NOMO-1 treated with DMSO at 0.1 percent for 48 hours (cell line): Measurements from ENCODE around the gene OTOP3.
"Not testable (repeated sequence)": the region's sequence is repeated elsewhere in the genome, so short reads cannot be mapped to it uniquely, and the experiment has no call there.

Experiments
- DNase-seq: peaks from one replicate; lab custom pipeline; 2025; ENCODE audit not compliant: unreplicated experiment; lab: John Stamatoyannopoulos, UW

OTOP3 gene

DNA sequence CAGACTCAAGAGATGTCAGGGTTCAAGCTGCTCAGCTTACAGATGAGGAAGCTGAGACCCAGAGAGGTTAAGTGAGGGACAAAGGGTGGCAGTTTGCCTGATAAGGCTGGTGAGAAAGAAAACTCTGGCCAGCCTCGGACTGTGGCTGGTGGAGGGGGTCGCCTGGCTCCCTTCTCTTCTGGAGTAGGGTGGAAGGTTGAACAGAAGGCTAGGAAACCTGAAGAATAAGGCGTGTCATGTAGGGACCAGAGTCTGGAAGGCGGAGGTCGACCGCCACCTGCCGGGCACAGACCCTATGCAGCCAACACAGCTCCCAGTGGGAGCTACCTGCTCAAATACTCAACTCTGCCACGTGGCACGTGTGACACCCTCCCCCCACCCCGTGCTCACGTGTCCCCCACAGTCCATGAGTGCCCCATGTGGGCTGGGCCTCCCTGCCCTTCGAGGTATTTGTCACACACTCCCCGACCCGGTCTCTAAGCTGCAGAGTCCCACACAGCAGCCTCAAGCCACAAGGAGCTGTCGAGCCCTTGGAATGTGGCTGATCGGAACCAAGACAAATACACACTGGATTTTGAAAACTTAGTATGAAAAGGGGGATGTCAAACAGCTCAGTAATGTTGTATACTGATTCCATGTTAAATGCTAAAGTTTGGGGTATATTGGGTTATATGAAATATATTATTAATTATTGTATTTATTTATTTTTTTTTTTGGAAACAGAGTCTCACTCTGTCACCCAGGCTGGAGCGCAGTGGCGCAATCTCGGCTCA is 25.1 kb downstream of the OTOP3 start:
- peak; percentile 67 for DNase-seq

DNA sequence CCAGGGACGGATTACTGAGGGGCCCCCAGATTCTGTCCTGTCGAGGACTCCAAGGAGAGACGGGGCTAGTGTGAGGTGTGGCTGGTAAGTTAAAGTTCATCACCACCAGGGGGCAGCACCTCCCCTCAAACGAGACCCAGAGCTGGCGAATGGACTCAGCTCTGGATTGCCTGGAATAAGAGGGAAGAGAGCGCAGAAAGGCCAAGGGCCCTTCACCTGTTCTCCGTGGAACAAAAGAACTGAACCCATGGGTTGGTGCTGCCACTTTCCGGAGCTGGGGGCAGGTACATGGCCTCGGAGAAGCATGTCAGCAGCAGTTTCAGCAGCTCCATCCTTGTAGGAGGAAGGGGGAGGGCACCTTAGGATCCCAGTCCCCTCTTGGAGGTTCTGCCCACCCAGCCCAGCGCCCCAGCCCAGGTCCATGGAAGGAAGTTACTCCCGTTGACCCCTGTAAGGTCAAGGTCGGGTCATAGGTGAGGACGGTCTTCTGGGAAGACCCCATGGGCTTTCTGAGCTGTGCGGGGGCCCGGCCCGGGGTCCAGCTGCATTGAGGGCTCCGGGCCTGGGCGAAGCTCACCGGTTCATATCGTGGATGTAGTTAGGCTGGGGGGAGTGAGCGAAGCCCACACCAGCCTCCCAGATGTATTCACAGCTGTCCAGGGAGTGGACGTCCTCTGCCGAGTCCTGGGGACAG is 26.1 kb downstream of the OTOP3 start:
- peak; percentile 66 for DNase-seq

DNA sequence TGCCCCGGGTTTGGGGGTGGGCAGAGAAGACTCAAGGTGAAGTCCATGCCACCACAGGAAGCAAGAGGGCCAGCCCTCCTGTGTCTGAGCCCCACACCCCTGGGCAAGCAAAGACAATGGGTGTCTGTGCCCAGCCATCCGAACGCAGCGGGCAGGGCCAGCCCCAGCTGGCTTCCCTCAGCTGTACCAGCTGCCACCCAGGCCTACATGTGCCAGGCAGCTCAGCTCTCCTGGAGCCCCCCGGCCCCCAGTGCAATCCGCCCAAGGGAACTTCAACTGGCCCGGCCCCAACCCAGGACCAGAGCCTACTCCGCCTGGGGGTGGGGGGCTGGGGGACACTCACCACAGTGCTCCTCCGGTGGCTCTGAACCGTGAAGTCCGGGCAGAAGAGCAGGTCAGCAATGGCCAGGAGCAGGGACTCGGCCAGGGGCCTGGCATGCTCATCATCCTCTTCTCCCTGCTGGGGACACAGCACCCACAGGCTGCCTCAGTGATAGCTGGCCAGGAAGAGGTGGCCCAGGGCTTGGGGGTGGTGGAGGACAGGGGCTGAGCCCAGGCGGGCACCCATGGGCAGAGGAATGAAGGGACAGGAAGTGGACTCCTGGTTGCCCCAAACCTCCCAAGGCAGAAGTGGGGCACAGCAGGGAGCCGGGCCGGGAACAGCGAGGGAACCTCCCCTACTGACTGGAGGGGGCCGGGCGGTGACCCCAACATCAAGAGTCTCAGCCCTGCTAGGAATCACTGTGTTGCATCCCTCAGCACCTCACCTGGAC is 27.1 kb downstream of the OTOP3 start:
- DNase-seq = no peak

- DNase-seq = no peak
These were observed 28.0 kb downstream of the OTOP3 start for GRCh38 chr17:74963656-74964055.

GRCh38 chr17:74964246-74964761 is 28.6 kb downstream of the OTOP3 start:
- DNase-seq = no peak

- no peak for DNase-seq
These were observed 29.4 kb downstream of the OTOP3 start for GRCh38 chr17:74964988-74965622.

- no peak for DNase-seq
These were observed 32.7 kb downstream of the OTOP3 start for GRCh38 chr17:74968361-74968780.

DNA sequence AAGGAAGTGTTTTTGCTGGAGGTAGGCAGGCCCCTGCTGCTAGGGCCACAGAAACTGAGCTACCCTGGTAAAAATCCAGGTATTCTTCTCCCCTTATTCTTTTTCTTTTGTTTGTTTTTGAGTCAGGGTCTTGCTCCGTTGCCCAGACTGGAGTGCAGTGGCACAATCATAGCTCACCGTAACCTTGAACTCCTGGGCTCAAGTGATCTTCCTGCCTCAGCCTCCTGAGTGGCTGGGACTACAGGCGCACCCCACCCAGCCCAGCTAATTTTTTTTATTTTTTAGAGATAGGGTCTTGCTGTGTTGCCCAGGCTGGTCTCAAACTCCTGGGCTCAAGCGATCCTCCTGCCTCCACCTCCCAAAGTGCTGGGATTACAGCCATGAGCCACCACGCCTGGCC is 33.8 kb downstream of the OTOP3 start:
- not testable (repeated sequence) for DNase-seq

DNA sequence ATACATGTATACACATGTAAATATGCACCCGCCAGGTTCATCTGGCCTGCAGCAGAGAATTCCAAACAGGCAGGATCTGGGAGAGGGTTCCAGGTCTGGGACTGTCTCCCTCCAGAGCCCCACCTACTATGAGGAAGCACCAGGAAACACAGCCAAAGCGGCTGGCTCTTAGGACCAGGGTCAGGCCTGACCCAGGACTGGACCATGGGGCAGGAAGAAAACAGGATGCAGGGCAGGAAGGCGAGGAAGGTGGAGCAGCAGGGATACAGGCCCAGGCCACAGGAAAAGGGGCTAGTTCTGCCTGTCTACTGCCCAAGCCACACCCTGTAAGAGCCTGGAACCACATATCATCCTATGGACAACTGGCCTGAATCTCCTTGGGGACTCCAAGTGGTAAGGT is 34.7 kb downstream of the OTOP3 start:
- DNase-seq = no peak

GRCh38 chr17:74971069-74971841 is 35.6 kb downstream of the OTOP3 start:
- DNase-seq = no peak

DNA sequence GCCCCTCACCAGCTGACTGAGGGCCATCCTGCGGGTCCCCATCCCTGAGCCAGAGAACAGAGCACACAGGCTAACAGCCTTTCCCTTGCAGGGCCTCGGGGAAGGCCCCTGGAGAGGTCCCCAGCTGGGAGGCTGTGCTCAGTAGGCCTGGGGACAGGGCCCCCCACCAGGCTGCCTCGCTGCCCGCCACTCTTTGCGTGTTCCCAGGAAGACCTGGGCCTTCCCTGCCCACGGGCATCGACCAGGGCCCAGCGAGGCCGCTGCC is 36.1 kb downstream of the OTOP3 start:
- DNase-seq = no peak

- no peak for DNase-seq
These were observed 36.6 kb downstream of the OTOP3 start, which contains the start of gene HID1 for GRCh38 chr17:74972107-74972972. HID1 (minus strand) TSS chr17:74972759; CDS start chr17:74972656, 103 bp downstream.

GRCh38 chr17:74972973-74973328 is 37.3 kb downstream of the OTOP3 start:
- DNase-seq = no peak

DNA sequence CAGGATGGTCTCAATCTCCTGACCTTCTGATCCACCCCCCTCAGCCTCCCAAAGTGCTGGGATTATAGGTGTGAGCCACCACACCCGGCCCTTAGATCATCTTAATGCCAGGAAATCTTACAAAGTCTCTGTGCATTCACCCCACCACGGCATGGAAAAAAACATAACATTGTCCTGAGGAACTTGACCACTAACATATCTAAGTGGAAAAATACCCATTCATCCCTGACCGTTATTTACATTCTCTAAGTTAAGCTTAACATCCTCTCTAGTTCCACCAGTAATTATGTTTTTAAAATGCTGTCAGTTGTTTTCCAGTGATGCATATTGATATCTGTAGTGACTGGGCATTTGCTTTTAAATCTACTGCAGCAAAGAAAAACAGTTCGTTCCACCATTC is 40.2 kb downstream of the OTOP3 start:
- no peak for DNase-seq

GRCh38 chr17:74977802-74978201 is 42.1 kb downstream of the OTOP3 start:
- DNase-seq = no peak

- no peak for DNase-seq
These were observed 42.5 kb downstream of the OTOP3 start for GRCh38 chr17:74978240-74978639.

GRCh38 chr17:74979408-74980146 is 43.9 kb downstream of the OTOP3 start:
- DNase-seq = no peak

DNA sequence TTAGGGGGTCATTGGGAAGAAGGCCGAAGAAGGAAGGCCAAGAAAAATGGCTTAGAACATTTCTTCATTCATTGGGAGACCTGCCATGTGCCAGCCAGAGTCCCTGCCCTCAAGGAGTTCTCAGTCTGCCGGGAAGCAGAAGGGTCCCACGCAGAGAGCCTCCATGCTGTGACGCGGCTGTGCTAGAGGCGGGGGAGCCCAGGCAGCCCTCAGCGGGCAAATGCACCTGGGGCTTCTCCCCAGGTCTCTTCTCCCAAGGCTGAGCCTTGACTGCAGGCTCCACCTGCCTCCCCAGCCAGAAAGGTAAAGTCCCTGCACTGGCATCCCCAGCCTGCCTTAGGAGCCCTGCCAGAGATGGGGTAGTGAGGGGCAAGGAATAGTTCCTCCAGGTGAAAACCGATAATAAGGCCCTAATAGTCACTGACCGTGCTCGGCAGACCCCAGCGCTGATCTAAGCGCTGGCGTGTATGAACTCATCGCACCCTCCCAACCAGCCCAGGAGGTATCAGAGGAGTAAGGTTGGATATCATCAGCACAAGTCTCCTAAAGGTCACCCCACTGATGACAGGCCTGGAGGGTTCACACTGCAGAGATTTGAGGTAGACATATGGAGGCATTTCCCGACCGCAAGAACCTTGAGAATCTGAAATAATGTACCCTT is 45.8 kb downstream of the OTOP3 start:
- no peak for DNase-seq
